Gastroesophageal sphincter (tissue), 3 donors: ENCODE results near the gene ZBP1.

Experiments
- CTCF ChIP-seq, 4 experiments: fragments of 200-600 bp in 2 of 4; fragments of 450-650 bp in 2 of 4; sonication (generic) in 1 of 4; IDR thresholded peaks; one replicate each; pipeline ENCODE4 v1.5.1; 2017 to 2019; ENCODE audit warnings: antibody characterized with exemption in 4 of 4, mild to moderate bottlenecking in 2 of 4, moderate library complexity in 2 of 4
- EP300 ChIP-seq: sonication (generic); formaldehyde crosslinking; IDR thresholded peaks from one replicate; pipeline ENCODE4 v1.6.1; 2017; ENCODE audit warnings: antibody characterized with exemption, mild to moderate bottlenecking
- POLR2A ChIP-seq, 2 donors: fragments of 450-650 bp; IDR thresholded peaks; one replicate each; pipeline ENCODE4 v1.6.1; 2017; ENCODE audit warnings: antibody characterized with exemption in 2 of 2, mild to moderate bottlenecking in 2 of 2, moderate library complexity in 1 of 2
- POLR2AphosphoS5 ChIP-seq: sonication (generic); formaldehyde crosslinking; IDR thresholded peaks from one replicate; pipeline ENCODE4 v1.6.1; 2017; ENCODE audit warnings: antibody characterized with exemption

GRCh38 chr20:57613481-57613921, 6.7 kb downstream of the ZBP1 start:
- TF ChIP-seq POLR2A (IDR thresholded peaks at IDR 0.05) = no peak
- no peak for TF ChIP-seq CTCF (IDR thresholded peaks at IDR 0.05)
- no peak for TF ChIP-seq POLR2AphosphoS5
- TF ChIP-seq EP300 = no peak
